LNCaP clone FGC (cell line): ENCODE results near the gene BMP6.
"Not testable (repeated sequence)": the region's sequence is repeated elsewhere in the genome, so short reads cannot be mapped to it uniquely, and the experiment has no call there.

Experiments used
- DNase-seq: peaks from one replicate; pipeline ENCODE4 v3.0.0-alpha.2; 2011; ENCODE audit warnings: low read depth
- H3K4me3 ChIP-seq: 2 replicates; pipeline ENCODE4 v1.5.1; 2011; ENCODE audit warnings: mild to moderate bottlenecking, low read depth, low read length, control low read depth
- TF ChIP-seq, protein P1 (sequence below): IDR thresholded peaks from 2 replicates; pipeline ENCODE4 v1.5.1; 2012; ENCODE audit warnings: mild to moderate bottlenecking; ENCODE audit not compliant: control insufficient read depth, insufficient read depth; ENCODE audit errors: extremely low read depth

Gene BMP6

DNA sequence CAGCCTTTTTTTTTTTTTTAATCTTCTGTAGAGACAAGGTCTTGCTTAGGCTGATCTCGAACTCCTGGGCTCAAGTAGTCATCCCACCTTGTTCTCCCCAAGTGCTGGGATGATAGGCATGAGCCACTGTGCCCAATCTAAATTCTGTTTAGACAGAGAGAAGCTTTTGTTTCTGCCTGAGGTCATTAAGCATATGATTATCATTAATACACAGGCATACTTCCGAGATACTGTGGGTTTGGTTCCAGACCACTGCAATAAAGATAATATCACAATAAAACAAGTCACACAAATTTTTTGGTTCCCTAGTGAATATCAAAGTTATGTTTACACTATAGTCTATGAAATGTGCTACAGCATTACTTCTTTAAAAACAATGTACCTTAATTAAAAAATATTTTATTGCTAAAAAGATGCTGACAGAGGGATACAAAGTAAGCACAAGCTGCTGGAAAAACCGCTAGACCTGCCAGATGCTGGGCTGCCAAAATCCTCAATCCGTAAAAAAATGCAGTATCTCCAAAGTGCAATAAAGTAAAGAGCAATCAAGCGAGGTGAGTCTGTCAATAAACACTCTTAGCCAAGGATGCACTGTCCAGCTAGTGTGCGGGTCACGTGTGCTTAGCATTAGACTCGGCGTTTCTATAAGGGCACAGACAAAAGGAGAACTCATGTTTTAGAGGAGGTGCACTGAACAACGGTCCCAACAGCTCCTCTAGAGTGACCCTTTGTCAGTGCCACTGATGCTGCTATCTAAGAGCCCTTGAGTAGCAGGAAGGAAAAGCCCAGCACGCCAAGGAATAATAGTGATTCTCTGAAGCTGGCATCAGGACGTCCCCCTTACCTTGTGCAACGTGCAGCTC lies 168.6 kb downstream of the BMP6 start:
- peak; percentile 94 for DNase-seq
- H3K4me3 ChIP-seq: no peak overlapping the region
- TF ChIP-seq, protein P1, sequence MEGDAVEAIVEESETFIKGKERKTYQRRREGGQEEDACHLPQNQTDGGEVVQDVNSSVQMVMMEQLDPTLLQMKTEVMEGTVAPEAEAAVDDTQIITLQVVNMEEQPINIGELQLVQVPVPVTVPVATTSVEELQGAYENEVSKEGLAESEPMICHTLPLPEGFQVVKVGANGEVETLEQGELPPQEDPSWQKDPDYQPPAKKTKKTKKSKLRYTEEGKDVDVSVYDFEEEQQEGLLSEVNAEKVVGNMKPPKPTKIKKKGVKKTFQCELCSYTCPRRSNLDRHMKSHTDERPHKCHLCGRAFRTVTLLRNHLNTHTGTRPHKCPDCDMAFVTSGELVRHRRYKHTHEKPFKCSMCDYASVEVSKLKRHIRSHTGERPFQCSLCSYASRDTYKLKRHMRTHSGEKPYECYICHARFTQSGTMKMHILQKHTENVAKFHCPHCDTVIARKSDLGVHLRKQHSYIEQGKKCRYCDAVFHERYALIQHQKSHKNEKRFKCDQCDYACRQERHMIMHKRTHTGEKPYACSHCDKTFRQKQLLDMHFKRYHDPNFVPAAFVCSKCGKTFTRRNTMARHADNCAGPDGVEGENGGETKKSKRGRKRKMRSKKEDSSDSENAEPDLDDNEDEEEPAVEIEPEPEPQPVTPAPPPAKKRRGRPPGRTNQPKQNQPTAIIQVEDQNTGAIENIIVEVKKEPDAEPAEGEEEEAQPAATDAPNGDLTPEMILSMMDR: no peak

DNA sequence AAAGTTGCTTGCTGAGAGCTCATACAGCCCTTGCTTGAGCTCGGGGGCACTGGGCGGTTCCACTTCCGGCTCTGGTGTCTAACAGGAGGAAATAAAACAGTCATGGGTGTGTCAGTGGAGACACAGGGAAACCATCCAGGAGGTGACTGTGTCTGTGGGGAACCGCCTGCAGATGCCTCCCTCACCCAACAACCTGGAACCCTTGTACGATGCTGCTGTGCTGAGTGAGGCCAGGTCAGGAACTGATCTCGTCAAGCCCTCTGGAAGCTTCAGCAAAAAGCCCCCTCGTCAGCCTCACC lies 169.2 kb downstream of the BMP6 start:
- H3K4me3 ChIP-seq: no peak overlapping the region
- TF ChIP-seq, protein P1: no peak
- DNase-seq: no peak

DNA sequence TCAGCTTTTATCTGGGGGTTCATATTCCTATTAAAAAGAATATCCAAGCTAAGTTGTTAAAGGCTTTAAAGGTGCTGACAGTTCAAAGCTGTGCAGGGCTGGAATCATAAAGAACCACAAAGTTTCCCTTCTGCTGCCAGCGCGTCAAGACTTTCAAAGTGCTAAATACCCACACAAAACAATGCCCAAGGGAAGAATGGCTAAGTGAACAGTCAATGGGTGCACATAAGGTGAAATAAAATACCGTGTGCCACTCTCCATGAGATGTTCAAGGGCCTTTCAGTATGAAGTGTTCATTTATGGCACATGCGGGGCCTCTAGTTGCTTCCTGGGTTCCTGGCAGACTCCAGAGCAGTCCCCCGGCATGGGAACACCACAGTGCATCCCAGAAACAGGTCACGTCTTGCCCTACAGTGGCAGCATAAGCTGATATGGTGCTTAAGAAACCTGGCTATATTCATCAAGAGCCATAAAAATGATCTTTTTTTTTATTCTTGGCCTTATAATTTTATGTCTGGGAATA lies 170.6 kb downstream of the BMP6 start:
- H3K4me3 ChIP-seq: no peak overlapping the region
- TF ChIP-seq, protein P1: no peak
- no peak for DNase-seq

DNA sequence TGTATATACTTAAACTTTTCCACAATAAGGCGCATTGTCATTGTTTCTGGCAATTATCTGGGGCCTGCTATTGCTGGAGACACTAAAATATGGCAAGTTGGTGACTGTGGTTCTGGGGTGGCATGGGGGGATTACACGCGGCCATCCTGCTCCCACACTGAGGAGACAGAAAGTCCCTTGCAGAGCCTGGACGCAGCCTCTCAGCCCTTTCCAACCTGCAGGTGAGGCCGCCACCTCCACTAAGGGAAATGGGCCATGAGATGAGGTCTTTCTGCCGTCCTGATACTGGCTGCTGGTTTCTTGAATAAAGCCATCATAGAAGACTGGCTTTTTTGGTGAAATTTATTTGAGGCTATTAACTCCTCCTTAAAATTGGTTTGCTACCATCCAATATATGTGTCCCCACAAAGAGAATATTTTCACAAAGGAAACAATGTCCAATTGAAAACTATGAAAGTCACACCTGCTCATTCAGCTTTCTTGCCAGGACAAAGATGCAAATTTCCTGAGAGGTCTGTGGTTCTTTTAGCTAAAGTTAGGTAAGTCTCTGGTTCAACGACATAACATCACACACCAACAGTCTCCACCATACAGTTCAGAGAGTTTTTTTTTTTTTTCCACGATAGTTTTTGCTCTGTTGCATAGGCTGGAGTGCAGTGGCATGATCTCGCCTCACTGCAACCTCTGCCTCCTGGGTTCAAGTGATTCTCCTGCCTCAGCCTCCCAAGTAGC lies 171.7 kb downstream of the BMP6 start:
- TF ChIP-seq, protein P1: no peak
- no peak for DNase-seq
- no peak overlapping the region for H3K4me3 ChIP-seq

DNA sequence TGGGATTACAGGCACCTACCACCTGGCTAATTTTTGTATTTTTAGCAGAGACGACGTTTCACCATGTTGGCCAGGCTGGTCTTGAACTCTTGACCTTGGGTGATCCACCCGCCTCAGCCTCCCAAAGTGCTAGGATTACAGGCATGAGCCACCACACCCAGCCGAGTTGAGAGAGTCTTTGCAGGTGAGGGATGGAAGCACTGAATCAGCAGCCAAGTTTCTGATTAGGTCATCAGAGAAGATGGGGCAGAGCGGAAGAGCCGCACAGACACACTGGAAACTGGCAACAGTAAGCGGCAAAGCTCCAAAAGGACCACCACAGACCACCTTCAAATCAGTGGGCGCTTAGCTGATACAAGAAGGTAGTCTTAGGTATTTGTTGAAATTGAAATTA lies 172.3 kb downstream of the BMP6 start:
- H3K4me3 ChIP-seq, DNase-seq: not testable (repeated sequence)

DNA sequence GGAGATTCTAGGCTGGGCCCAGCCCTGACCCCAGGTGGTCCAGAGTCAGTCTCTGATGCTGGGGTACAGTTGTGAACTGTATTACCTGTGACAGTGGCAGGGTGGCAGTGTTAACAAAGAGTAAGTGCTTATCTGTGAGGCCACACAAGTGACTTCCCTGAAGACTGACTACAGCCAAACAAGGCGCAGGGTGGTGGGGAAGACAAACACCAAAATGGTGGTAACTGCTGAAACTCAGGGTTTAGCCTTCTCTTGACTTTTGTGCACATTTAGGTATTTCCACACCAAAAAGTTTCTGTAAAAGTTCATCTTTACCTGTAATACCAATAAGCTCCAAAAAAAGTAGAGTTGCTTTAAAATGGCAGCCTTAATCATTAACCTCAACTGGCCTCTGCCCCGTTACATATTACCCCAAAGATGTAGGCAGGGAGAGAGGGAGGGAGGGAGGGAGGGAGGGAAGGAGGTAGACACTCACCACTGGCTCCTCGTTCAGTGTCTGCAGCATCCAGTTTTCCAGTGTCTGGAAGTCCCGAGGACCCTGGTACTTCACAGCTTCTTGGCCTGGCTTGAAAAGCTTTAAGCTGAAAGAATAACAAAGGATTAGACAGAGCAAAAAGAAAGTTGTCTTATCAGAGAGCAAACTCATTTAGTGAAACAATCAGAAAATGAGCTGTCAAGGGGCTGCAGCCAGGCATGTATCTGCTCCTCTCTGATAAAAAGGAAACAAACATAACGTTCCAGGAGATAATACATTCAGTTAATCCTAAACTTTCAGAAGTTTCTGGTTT lies 173.4 kb downstream of the BMP6 start:
- H3K4me3 ChIP-seq: no peak overlapping the region
- DNase-seq: no peak
- TF ChIP-seq, protein P1: peak; percentile 29; the same call in 1 of the 2 replicates

DNA sequence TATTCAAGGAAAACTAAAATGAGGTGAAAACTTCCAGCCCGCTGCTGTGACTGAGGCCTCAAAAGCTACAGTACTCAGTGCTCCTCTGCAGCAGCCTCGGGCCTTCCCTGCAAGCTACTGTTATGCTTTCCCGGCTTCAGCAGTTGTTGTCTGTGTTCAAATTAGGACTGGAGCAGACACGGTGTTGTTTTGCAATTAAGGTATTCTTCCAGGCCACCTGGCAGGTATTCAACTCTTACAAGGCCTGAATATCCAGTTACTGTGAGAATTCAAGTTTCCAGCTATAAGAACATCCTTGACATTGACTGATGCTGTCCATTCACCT lies 174.0 kb downstream of the BMP6 start:
- DNase-seq: no peak
- H3K4me3 ChIP-seq: no peak overlapping the region
- TF ChIP-seq, protein P1: no peak
